CD14-positive monocyte (primary cell): ENCODE results near the gene ZSCAN9. TPM values are rescaled to one million over a fixed set of nuclear protein-coding genes. Genes with fewer than 3 reads are reported as not detected.
A peak's percentile ranks its signal among the peaks of the same experiment; 100 is the strongest.

ENCODE experiments used
- DNase-seq, 3 donors: peaks; one replicate each; pipeline ENCODE4 v3.0.0-alpha.2; 2011 to 2022
- H2AFZ ChIP-seq: 2 replicates; pipeline ENCODE4 v1.6.0; 2012; ENCODE audit warnings: mild to moderate bottlenecking, low read depth, low read length, inconsistent platforms; ENCODE audit not compliant: insufficient read depth, poor library complexity, severe bottlenecking
- H3K27ac ChIP-seq, 2 donors: 1 replicate in 1 of 2; 2 replicates in 1 of 2; pipeline ENCODE4 v1.5.1; 2012 to 2013; ENCODE audit warnings: low read length in 2 of 2, control low read depth in 1 of 2, inconsistent platforms in 1 of 2, low read depth in 1 of 2, mild to moderate bottlenecking in 1 of 2
- H3K27me3 ChIP-seq, 2 donors: one replicate each; pipeline versions ENCODE4 v1.6.0 to v1.6.1; 2011 to 2013; ENCODE audit warnings: low read length in 2 of 2; ENCODE audit not compliant: control insufficient read depth in 2 of 2, insufficient read depth in 2 of 2
- H3K36me3 ChIP-seq, 2 donors: replicated peaks in 1 of 2; 1 replicate in 1 of 2; 2 replicates in 1 of 2; pipeline versions ENCODE4 v1.5.1 to v1.6.1; 2012 to 2013; ENCODE audit warnings: low read length in 2 of 2, control low read depth in 1 of 2, inconsistent platforms in 1 of 2, mild to moderate bottlenecking in 1 of 2; ENCODE audit not compliant: insufficient read depth in 2 of 2, control insufficient read depth in 1 of 2
- H3K4me1 ChIP-seq, 2 donors: 1 replicate in 1 of 2; 2 replicates in 1 of 2; pipeline versions ENCODE4 v1.5.1 to v1.6.1; 2012 to 2013; ENCODE audit warnings: low read length in 2 of 2, control low read depth in 1 of 2, inconsistent platforms in 1 of 2, mild to moderate bottlenecking in 1 of 2, moderate library complexity in 1 of 2; ENCODE audit not compliant: insufficient read depth in 2 of 2, control insufficient read depth in 1 of 2
- H3K4me2 ChIP-seq: replicated peaks from 2 replicates; pipeline ENCODE3; 2012; ENCODE audit warnings: low read length, moderate library complexity, mild to moderate bottlenecking; ENCODE audit not compliant: poor library complexity, severe bottlenecking; ENCODE audit errors: extremely low read depth
- H3K4me3 ChIP-seq, 3 experiments: fragments of 200-600 bp in 1 of 3; sonication (generic) in 1 of 3; replicated peaks in 1 of 3; 1 replicate in 2 of 3; 2 replicates in 1 of 3; pipeline ENCODE4 v1.5.1; 2011 to 2013; ENCODE audit warnings: low read length in 3 of 3, mild to moderate bottlenecking in 3 of 3, control low read depth in 2 of 3, low read depth in 2 of 3, inconsistent platforms in 1 of 3, moderate library complexity in 1 of 3
- H3K79me2 ChIP-seq: 2 replicates; pipeline ENCODE4 v1.6.0; 2012; ENCODE audit warnings: mild to moderate bottlenecking, control low read depth, inconsistent platforms, low read length, moderate library complexity; ENCODE audit not compliant: insufficient read depth
- H3K9ac ChIP-seq: 2 replicates; pipeline ENCODE4 v1.6.0; 2017; ENCODE audit warnings: low read length, mild to moderate bottlenecking; ENCODE audit not compliant: insufficient read depth, poor library complexity, severe bottlenecking
- H3K9me3 ChIP-seq, 2 donors: replicated peaks in 1 of 2; 1 replicate in 1 of 2; 2 replicates in 1 of 2; pipeline versions ENCODE4 v1.5.1 to v1.6.1; 2012 to 2013; ENCODE audit warnings: low read length in 2 of 2, control low read depth in 1 of 2; ENCODE audit not compliant: control insufficient read depth in 1 of 2, insufficient read depth in 1 of 2
- H4K20me1 ChIP-seq: 2 replicates; pipeline ENCODE4 v1.6.0; 2012; ENCODE audit warnings: mild to moderate bottlenecking, low read length, control low read depth, moderate library complexity; ENCODE audit not compliant: insufficient read depth
- H3K27ac Mint-ChIP-seq, 7 donors: one replicate each; pipeline ENCODE4 v1.8.0; 2020; ENCODE audit warnings: mild to moderate bottlenecking in 7 of 7, mixed read lengths in 7 of 7, moderate library complexity in 6 of 7, inconsistent platforms in 2 of 7
- H3K27me3 Mint-ChIP-seq, 3 donors: one replicate each; pipeline ENCODE4 v1.8.0; 2021 to 2022; ENCODE audit warnings: low read depth in 3 of 3, mild to moderate bottlenecking in 3 of 3, mixed read lengths in 3 of 3, moderate library complexity in 3 of 3, inconsistent platforms in 1 of 3
- H3K36me3 Mint-ChIP-seq, 2 donors: one replicate each; pipeline ENCODE4 v1.8.0; 2020; ENCODE audit warnings: mixed read lengths in 2 of 2, inconsistent platforms in 1 of 2, mild to moderate bottlenecking in 1 of 2
- H3K4me1 Mint-ChIP-seq: one replicate; pipeline ENCODE4 v1.8.0; 2020; ENCODE audit warnings: mild to moderate bottlenecking, mixed read lengths
- H3K4me3 Mint-ChIP-seq, 2 donors: one replicate each; pipeline ENCODE4 v1.8.0; 2020; ENCODE audit warnings: mild to moderate bottlenecking in 2 of 2, mixed read lengths in 2 of 2, moderate library complexity in 1 of 2
- H3K9me3 Mint-ChIP-seq, 7 donors: one replicate each; pipeline ENCODE4 v1.8.0; 2020 to 2022; ENCODE audit warnings: mixed read lengths in 7 of 7, mild to moderate bottlenecking in 6 of 7, moderate library complexity in 6 of 7, inconsistent platforms in 2 of 7
- CTCF ChIP-seq: fragments of 200-600 bp; IDR thresholded peaks from one replicate; pipeline ENCODE4 v1.8.0; 2022; ENCODE audit warnings: antibody characterized with exemption, mild to moderate bottlenecking
- WGBS: methylation state at CpG from one replicate; pipeline ENCODE4 v1.1.5; 2013; ENCODE audit warnings: missing lambda C conversion rate; ENCODE audit not compliant: insufficient coverage; 5-methylcytosine and 5-hydroxymethylcytosine counted together
- intact Hi-C, 2 donors: fragments of 100-400 bp; cut with micrococcal nuclease; formaldehyde crosslinking; loops; one replicate each; pipeline versions ENCODE4 v1.15.0 to v1.15.1; 2023
- polyA plus RNA-seq, 3 donors: library from polyadenylated mRNA; depleted of rRNA in 1 of 3; unstranded in 2 of 3; stranded (reverse) in 1 of 3; fragments of 300-500 nt in 2 of 3; fragments of >200 nt in 1 of 3; fragmentation: Illumina TruSeq in 2 of 3; gene quantifications; 1 replicate in 2 of 3; 2 replicates in 1 of 3; pipeline ENCODE4 v1.2.3, GENCODE V29; 2012 to 2021

ZSCAN9 gene
- polyA plus RNA-seq, 3 donors, result 2.2 to 11.6 (median 5.0) TPM

- Histone ChIP-seq H3K9ac (no peak overlapping the region), H3K27ac (no peak overlapping the region), H3K4me2 (peak overlapping the region; percentile 78), H4K20me1 (no peaks in the 10 kb centered on the region), H3K27me3 (peaks cover 0 to 2% of the 10 kb centered on the region in 2 donors), H3K4me3 (peak overlapping the region; percentile 32 to 74 (median 35)), H2AFZ (peak overlapping the region; percentile 91), H3K9me3 (peaks cover 0 to 3% of the 10 kb centered on the region in 2 donors), H3K79me2 (no peaks in the 10 kb centered on the region), H3K36me3 (peaks cover 13 to 19% of the 10 kb centered on the region in 2 donors), H3K4me1 (peaks cover 8 to 15% of the 10 kb centered on the region in 2 donors)
- no CpG with 5 or more reads among the region's 3 CpGs for WGBS
- H3K4me3 Mint-ChIP-seq, result peak overlapping the region; percentile 74 to 92
- intact Hi-C loops, result no loop called here
- H3K9me3 Mint-ChIP-seq, result peaks cover 4 to 7% (median 6%) of the 10 kb centered on the region in 7 donors
- peaks cover 7 to 10% (median 9%) of the 10 kb centered on the region in 3 donors for H3K27me3 Mint-ChIP-seq
- H3K36me3 Mint-ChIP-seq, result peaks cover 21 to 23% of the 10 kb centered on the region in 2 donors
- DNase-seq, result no peak
- H3K4me1 Mint-ChIP-seq, result peaks cover 12% of the 10 kb centered on the region
- TF ChIP-seq CTCF, result no peak
- no peak overlapping the region for H3K27ac Mint-ChIP-seq
These were observed 55.7 kb downstream of the ZSCAN9 start for GRCh38 chr6:28280595-28281287.

- intact Hi-C loops, result no loop called here
- H3K27ac Mint-ChIP-seq, result no peak within 1 kb of the TSS
- no peaks in the 10 kb centered on the region for H3K79me2 ChIP-seq
- H3K36me3 Mint-ChIP-seq, result peaks cover 13 to 16% of the 10 kb centered on the region in 2 donors
- peak within 1 kb of the TSS; percentile 32 to 74 (median 35) for H3K4me3 ChIP-seq
- peaks cover 0 to 2% of the 10 kb centered on the region in 2 donors for H3K27me3 ChIP-seq
- H3K9me3 Mint-ChIP-seq, result peaks cover 4 to 7% (median 6%) of the 10 kb centered on the region in 7 donors
- H3K27ac ChIP-seq, result no peak within 1 kb of the TSS
- peaks cover 7 to 10% (median 9%) of the 10 kb centered on the region in 3 donors for H3K27me3 Mint-ChIP-seq
- peak within 1 kb of the TSS; percentile 47 for H3K9ac ChIP-seq
- H3K36me3 ChIP-seq, result peaks cover 6 to 12% of the 10 kb centered on the region in 2 donors
- no peaks in the 10 kb centered on the region for H4K20me1 ChIP-seq
- peak within 1 kb of the TSS; percentile 74 to 92 for H3K4me3 Mint-ChIP-seq
- DNase-seq, result peak; percentile 8 to 15 (median 14)
- H3K4me1 Mint-ChIP-seq, result peaks cover 12% of the 10 kb centered on the region
- no peak for TF ChIP-seq CTCF
- H2AFZ ChIP-seq, result peak within 1 kb of the TSS; percentile 91
- peak within 1 kb of the TSS; percentile 78 for H3K4me2 ChIP-seq
- H3K4me1 ChIP-seq, result peaks cover 8 to 15% of the 10 kb centered on the region in 2 donors
- peaks cover 0 to 3% of the 10 kb centered on the region in 2 donors for H3K9me3 ChIP-seq
- WGBS, result under 1% methylated on average over 48 of the region's 50 CpGs
These were observed 56.4 kb downstream of the ZSCAN9 start, which contains the start of gene PGBD1 for GRCh38 chr6:28281288-28282064. Gene PGBD1 (plus strand): TSS chr6:28281572. CDS start chr6:28283814, 2,242 bp downstream.
